NCI-H69 (cell line): ENCODE results near the gene PHGDH.
"Not testable (repeated sequence)": the region's sequence is repeated elsewhere in the genome, so short reads cannot be mapped to it uniquely, and the experiment has no call there.

ENCODE experiments used
- DNase-seq: peaks from one replicate; lab custom pipeline; 2025; lab: John Stamatoyannopoulos, UW

PHGDH gene

DNA sequence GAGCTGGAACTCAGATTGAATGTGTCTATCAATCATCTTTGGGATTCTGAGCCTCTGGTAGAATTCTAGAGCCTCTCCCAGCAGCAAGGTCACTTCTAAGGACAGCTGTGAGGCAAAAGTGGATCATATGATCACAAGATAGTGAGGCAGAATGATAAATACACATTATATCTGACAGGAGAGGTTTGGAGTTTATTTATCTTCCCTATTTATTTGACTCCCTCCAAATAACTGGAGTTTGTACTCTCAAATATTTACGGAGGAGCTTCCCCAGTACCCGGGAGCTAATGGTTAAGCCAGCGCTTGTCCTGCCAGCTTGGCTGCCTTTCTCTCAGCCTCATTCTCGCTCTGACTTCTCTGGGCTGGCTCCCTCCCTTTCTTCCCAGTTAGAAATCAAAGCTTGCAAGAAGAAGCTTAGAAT is 54.6 kb downstream of the PHGDH start:
- no peak for DNase-seq

DNA sequence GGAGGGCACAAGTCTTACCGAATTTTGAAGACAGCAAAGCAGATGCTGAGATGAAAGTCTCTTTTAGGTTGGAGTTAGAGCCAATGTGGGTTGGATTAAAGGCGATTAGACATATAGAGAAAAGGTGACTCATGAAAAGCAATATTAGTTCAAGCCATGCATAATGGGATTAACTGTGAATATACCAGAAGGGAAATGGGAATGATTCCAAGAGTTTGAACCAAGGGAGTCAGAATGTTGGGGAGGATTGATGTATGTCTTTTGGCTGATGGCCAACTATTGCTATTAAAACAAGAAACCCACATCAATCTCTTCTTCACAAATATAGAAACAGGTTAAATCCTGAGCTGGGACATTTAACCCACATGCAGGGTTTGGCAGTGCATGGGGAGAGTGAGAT is 55.8 kb downstream of the PHGDH start:
- peak; percentile 8 for DNase-seq

DNA sequence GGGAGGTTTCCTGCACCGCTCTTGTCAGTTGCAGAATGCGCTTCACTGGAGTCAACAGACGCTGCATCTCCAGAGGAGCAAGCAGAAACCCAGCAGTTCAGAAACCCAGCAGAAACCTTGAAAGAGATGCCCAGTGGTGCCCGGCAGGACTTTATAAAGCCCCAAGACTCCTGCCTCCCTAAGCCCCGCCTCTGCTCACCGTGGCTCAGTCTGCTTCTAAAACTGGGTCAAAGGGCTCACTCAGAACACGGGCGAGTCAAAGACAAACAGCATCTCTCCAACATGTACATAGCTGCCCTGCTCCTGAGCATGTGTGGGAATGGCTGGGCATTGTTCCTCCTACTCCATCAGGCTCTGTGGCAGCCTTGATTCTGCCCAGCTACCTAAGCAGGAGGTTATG is 57.0 kb downstream of the PHGDH start, which contains the start of gene HMGCS2:
HMGCS2 (minus strand) TSS at position 128 of the 400 bp plus-strand sequence; CDS start at position 67, 61 bp downstream.
- DNase-seq = no peak

DNA sequence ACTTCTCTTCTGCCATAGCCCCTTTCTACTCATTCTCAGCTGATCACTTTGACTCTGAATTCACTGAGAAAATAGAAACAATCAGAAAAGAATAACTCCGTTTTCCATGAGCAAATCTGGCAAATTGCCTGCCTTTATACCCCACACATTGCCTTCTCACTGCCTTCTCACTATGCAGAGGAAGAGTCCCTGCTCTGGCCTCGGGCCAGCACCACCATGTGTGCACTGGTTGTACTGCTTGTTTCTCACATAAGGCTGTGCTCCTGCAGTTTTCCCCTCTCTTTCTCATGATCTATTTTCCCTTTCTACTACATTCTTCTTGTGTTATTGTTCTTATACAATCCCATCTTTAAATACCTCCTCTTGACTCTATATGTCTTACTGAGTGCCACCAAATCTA is 59.3 kb downstream of the PHGDH start:
- peak; percentile 26 for DNase-seq

DNA sequence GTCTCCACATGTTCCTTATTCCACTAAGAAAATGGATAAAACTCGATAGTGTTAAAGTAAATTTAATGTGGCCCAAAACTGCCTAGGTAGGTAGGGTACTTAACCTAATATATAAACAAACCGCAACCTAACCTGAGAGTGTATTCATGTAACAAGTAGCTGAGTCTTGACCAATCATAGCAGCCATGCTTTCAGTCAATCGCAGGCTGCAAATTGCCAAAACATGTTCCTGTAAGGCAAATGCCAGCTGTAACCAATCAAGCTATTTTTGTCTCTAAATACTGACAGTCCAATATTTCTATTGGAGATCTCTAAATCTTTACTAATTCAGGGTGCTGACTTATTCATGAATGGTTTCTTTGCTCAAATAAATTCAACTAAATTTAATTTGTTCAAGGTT is 60.0 kb downstream of the PHGDH start:
- no peak for DNase-seq

DNA sequence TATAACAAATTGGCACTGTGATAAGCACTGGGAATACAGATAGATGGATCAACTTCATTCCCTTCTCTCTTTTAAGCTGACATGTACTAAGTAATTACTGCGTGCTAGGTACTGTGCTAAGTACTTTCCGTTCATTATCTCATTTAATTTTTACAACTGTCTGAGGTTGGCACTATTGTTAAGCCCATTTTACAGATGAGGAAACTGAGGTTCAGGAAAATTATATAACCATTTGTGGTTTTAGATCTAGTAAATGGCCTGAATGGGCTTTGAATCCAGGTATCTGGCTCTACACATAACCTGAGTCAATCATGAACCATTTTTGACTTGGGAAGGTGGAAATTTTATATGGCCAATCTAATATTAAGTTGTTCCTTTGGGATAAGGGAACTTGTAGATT is 60.6 kb downstream of the PHGDH start:
- DNase-seq = no peak

DNA sequence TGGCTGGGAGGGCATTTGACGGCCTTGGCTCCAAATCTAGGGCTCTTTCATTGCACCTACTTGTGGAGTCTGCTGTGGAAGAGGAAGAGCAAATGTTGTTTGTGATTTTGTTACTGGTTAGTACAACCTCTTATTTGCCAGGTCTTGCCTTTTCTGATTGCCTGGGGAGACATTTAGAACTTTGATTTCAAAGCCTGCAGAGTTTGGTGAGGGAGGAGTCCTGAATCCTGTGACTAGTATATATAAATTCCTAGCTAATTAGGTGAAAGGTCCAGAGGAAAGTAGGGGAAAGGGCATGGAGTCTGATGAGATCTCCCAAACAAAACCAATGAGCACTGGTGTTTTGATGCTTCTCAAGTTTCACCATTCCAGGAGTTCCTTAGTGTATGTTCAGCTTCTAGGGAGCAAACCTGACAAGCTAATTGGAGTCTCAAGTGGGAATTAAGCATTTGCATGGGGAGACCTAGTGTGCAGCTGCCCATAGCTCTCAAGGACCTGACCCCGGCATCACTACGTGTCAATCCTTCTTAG is 62.0 kb downstream of the PHGDH start:
- DNase-seq = no peak

DNA sequence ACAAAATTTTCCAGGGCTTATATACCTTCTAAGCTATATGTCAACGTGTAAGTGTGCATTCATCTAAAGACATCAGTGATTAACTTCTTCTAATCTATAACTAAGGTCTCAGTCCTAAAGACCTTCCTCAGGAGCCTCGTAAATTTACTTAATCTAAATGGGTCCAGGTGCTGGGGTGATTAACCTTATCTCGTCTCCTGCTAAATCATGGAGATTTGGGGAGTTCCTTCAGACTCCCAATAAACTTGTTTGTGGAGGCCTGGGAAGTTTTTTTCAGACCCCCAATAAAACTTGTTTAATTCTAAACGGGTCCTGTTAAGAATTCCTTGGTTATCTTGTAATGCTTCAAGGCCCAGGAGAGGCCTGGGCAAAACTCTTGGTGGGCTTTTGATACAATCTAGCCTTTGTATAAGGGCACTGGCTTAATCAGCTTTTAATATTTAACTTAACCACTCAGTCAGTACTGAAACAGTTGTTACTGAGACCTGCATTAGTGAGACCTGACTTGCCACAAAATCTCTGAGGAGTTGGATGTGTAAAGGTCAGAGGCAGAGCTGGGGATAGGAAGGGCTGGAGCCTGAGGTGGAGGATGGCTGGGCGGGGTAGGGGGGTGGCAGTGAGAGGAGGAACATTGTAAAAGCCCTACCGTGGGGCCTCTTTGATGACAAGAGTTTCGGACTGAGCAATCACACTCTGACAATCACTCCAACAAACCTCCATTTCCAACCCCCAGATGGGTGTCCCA is 63.2 kb downstream of the PHGDH start:
- DNase-seq = no peak

DNA sequence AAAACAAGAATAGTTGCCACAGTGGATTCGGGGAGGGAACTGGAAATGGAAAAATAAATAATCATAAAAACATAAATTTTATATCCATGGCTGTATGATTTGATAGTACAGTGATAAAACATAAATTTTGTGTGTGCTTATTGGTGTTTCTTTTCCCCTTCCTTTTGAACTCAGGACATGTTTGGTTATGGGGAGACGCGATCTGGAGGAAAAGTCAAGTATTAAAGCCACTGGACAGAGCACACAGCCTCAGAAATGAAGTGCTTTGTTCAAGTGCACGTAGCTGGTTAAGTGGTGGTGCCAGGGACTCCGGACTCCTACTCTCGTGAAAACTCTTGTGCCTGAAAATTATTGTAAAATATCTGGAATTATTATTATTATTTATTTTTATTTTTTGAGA is 66.6 kb downstream of the PHGDH start:
- no peak for DNase-seq

DNA sequence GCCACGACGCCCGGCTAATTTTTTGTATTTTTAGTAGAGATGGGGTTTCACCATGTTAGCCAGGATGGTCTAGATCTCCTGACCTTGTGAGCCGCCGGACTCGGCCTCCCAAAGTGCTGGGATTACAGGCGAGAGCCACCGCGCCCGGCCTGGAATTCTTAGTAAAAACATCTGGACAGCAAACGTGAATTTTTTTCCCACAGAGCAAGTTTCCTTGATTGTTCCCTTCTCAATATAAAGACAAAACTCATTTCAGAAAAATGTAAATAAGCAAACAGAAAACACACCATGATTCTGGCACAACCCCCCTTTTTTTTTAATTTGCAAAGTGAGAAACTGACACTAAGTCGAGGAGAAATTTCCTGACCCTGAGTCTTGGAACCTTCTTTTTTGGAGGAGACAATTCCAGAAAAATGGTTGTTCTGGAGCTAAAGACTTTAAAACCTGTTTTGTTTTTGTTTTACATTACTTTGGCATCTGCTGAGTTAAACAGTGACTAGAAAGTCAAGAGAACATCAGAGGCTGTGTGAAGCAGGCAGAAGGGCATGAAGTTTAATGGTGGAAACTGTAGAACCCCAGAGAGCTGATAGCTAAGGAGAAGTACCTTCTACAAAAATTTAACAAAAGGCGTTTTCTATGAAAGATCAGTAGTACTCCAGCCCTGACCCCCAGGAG is 67.3 kb downstream of the PHGDH start:
- no peak for DNase-seq

DNA sequence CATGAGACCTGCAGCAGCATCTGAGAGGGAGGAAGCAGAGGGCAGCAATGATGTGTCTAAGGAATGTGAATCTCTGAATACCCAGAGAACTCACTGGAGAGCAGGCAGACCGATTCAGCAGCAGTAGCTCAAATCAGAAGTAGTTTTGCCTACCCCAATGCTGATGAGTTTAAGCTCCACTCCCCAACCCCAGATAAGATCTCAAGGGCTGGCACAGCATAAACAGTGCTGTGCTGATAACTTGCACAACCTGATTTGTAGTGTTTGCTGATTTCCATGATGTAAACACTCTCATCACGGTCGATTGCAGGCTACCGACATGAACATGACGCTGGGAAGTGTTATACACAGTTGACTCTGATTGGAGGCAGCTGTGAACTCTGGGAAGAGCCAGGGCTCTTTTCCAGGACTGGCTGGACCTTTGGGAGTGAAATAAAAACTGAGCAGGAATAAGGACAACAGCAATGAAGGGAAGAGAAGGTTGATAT is 68.2 kb downstream of the PHGDH start:
- DNase-seq = peak; percentile 26

DNA sequence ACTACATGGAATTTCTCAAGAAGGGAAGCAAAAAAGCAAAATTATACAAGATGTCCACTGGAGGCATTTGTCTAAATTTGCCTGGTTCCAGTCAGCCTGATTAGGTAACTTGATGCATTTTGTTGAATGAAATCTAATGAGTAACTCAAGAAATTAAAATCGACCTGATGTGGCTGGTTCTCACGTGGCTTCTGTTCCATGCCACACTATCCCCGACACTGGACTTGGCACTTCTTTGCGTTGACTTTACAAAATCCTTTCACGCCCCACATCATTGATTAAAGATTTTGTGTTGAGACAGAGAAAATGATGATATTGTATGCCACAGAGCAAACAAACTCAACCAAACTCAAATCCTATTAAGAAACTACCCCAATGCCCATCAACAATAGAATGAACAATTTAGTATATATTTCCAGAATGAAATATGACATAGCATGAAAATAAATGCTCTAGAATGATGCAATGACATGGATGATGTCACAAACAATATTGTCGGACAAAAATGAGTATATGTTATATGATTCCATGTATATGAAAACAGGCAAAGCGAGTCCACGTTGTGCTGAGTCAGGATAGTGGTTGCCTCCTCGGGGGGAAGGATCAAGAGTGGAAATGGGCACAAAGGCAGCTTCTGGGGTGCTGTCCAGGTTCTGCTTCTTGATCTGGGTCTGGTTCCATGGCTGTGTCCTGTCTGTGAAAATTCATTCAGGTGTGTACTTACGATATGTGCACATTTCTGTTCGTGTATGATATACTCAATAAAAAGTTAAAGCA is 69.9 kb downstream of the PHGDH start:
- no peak for DNase-seq

DNA sequence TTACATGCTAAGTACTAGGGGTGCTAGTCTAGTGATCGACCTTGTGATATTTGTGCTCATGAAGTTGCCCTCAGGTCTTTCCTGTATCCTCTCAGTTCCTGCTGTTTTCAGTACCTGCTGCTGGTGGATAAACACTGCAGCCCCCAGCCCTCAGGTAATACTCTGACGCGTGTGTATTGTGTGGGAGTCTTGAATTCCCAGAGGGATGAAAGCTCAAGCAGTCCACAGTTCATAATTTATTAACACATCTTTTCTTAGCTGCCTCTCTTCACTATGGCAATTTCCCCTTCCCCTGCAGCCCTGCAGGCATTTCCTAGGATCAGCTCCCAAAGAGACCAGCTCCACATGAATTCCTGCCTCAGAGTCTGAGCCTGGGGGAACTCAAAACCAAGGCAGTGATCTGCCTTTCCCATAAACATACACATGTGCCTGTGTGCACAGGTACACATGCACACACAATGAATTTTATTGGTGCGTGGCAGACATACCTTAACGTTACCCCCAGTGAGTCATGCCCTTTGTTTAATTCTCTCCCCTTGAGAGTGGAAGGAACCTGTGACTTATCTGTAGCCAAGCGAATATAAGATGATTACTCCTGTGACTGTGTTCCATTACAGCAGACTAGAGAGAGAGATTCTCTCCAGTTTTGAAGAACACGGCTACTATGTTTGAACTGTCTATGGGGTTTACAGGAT is 71.0 kb downstream of the PHGDH start:
- peak; percentile 70 for DNase-seq

DNA sequence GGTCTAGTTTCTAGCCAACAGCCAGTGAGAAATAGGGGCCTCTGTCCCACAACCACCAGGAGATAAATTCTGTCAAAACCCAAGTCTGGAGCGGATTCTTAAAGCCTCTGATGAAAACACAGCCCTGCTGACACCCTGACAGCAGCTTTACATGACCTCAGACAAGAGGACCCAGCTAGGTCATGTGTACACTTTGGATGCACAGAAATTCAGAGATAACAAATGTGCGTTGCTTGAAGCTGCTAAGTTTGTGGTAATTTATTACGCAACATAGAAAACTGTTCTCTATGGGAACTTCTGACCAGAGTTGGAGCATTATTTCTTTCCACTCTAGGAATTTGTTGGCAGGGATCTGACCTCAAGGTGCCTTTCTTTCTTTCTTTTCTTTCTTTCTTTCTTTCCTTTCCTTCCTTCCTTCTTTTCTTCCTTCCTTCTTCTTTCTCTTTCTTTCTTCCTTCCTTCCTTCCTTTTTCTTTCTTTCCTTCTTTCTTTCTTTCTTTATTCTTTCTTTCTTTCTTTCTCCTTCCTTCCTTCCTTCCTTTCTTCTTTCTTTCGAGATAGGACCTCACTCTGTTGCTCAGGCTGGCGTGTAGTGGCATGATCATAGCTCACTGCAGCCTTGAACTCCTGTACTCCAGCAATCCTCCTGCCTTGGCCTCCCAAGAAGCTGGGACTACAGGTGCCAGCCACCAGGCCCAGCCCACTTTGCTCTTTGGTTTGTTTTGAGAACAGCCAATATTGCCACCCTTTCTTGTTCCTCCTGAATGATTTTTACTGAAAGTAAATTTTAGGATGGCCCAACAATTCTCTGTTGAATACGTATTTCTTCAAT is 71.8 kb downstream of the PHGDH start:
- DNase-seq = no peak

DNA sequence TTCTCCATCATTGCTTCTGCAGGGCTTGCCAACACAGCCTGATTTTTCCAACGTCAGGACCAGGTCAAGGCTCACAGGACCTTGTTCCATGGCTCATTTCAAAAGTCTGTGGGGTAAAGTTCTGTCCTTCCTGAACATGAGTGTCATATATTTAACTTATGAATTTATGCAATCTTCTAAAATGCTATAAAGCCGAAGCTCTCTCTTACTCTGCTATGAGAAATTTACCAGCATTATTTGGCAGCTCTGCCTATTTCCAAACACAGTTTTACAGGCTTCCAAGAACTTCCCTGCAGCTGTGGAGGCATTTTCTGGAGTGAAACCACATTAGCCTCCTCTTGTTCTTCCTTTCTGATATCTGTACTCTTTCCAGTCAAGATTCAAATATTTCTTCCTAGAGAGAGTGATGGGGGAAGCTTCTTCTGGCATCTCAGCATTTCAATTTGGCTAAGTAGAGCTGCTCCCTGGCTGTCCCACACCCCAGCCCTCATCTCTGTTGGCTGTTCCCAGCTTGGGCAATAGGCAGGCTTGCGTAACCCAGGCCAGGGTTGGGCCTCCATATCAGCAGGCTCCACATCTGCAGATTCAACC is 72.6 kb downstream of the PHGDH start:
- DNase-seq = no peak

DNA sequence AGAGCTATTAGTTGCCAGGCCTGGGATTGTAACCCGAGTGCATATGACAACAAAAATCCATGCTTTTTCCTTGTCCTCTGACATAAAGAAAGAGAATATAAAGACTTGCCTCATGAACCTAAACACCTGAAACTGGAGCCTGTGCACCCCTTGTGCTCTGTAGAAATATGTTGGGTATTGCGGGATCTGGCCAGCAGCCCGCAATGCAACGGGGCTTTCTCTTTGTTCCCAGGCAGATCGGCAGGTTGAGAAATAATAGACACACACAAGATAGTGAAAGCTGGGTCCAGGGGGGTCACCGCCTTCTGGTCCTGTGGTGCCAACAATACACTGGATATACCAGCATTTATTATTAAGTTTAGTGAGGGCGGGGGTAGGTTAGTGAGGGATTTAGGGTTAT is 74.3 kb downstream of the PHGDH start:
- not testable (repeated sequence) for DNase-seq

DNA sequence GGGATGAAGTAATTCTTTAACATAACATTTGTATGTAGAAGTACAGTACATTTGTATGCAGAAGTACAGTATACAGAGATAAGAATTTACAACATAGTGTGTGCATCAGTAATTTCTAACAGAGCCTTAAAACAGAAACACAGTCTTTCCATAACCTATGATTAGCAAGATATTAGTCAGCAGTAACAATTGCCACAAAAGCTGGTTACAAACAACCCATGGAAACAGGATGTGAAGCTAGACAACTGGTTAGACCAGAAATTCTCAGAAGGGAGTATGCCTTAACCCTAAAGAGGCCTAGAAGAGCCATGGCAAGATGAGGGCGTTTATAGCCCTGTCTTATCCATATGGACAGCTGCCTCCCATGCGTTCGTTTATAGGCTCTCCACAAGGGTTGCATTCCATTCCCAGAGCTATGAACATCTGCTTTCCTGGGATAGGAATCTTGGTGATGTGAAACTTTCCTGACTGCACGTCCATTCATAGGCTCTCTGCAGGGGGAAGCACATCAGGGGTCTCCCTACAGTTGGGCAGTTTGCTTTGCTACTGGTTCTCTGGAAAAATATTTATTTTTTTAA is 74.8 kb downstream of the PHGDH start:
- not testable (repeated sequence) for DNase-seq

DNA sequence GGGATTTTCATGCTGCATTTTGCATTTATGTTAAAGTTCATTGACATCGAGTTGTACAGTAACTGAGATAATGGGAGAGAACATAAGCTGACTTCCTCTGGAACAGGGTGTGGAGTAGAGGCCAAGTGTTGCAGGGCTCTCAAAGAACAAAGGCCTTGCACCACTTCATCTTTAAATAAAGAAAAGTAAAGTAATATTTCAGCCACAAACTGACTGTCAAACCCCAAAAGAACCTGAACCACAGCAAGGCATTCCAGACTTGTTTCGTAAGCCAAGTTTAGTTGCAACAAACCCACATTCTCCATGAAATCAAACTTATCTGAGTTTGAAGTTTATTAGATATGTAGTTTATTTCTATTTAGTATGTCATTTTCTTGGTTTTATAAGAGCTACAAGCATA is 76.0 kb downstream of the PHGDH start:
- DNase-seq = no peak

DNA sequence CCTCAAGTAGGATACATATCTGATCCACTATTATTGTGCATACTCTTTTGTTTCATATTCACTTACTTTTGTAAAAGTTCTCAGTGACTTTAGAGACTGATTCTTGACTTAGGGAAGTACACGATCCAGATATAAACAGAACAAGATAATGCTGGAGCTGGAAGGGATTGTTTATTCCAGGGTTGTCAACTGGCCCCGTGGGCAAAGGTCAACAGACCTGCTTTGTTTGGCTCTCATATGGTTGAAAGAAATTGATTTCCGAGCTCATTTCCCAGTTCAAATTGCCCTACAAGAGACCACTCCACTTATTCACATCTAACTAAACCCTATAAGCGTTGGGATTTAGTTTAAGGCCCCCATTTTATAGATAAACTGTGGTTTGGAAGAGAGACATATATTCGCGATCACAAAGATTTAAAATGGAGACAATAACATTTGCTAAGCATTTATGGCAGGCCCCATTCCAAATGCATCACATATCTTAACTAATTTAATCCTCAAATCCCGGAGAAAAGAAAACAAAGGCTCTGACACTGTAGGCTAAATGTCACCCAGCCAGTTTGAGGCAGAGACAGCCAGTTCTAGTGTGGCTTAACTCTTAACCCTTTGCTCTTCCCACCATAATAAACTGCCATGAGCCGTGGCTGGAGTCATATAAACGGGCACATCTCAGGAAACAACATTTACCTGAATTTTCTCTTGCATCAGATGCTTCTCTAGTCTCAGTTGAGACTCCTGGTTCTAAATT is 78.9 kb downstream of the PHGDH start:
- no peak for DNase-seq
